NCI-H774 (cell line): ENCODE measurements around the gene GTF3A.

Experiments used
- DNase-seq: peaks from one replicate; lab custom pipeline; 2025; lab: John Stamatoyannopoulos, UW

GTF3A gene

GRCh38 chr13:27448308-27448707 is 23.9 kb downstream of the GTF3A start:
- no peak for DNase-seq

- no peak for DNase-seq
These were observed 24.7 kb downstream of the GTF3A start for GRCh38 chr13:27449081-27449603.

- DNase-seq: peak; percentile 87
These were observed 25.8 kb downstream of the GTF3A start, which contains the start of gene MTIF3 for GRCh38 chr13:27449936-27450828. Gene MTIF3, minus strand, starts transcription at chr13:27450564. Its CDS starts 10,116 bp downstream, at chr13:27440448.

GRCh38 chr13:27450921-27451471 is 26.6 kb downstream of the GTF3A start:
- no peak for DNase-seq

- DNase-seq: no peak
These were observed 31.0 kb downstream of the GTF3A start for GRCh38 chr13:27455331-27455855.

- no peak for DNase-seq
These were observed 37.6 kb downstream of the GTF3A start for GRCh38 chr13:27461940-27462584.

GRCh38 chr13:27463500-27463899 is 39.1 kb downstream of the GTF3A start:
- DNase-seq: no peak

- no peak for DNase-seq
These were observed 41.2 kb downstream of the GTF3A start for GRCh38 chr13:27465611-27466010.

- no peak for DNase-seq
These were observed 42.1 kb downstream of the GTF3A start for GRCh38 chr13:27466513-27466912.

- DNase-seq: no peak
These were observed 45.8 kb downstream of the GTF3A start for GRCh38 chr13:27470075-27470820.

- no peak for DNase-seq
These were observed 48.0 kb downstream of the GTF3A start for GRCh38 chr13:27472441-27472840.

GRCh38 chr13:27472941-27473340 is 48.5 kb downstream of the GTF3A start:
- no peak for DNase-seq

- DNase-seq: no peak
These were observed 50.4 kb downstream of the GTF3A start for GRCh38 chr13:27474751-27475268.

- DNase-seq: peak; percentile 12
These were observed 52.7 kb downstream of the GTF3A start for GRCh38 chr13:27476943-27477703.

GRCh38 chr13:27481766-27482165 is 57.3 kb downstream of the GTF3A start:
- DNase-seq: no peak

GRCh38 chr13:27482983-27483382 is 58.6 kb downstream of the GTF3A start:
- DNase-seq: no peak

- no peak for DNase-seq
These were observed 59.0 kb downstream of the GTF3A start for GRCh38 chr13:27483421-27483820.
